Muscle layer of duodenum (tissue), 2 donors: ENCODE data around the gene PLCG2.

Source experiments
- H3K27ac ChIP-seq: one replicate; pipeline ENCODE4 v1.7.0; 2013; ENCODE audit warnings: mild to moderate bottlenecking, low read length
- H3K27me3 ChIP-seq: one replicate; pipeline ENCODE4 v1.7.0; 2013; ENCODE audit warnings: low read depth, mild to moderate bottlenecking, control low read depth, low read length
- H3K36me3 ChIP-seq, 2 donors: one replicate each; pipeline ENCODE4 v1.7.0; 2013; ENCODE audit warnings: low read length in 2 of 2, control low read depth in 1 of 2, mild to moderate bottlenecking in 1 of 2; ENCODE audit not compliant: insufficient read depth in 2 of 2, control insufficient read depth in 1 of 2
- H3K4me1 ChIP-seq, 2 donors: one replicate each; pipeline ENCODE4 v1.7.0; 2013; ENCODE audit warnings: low read length in 2 of 2, mild to moderate bottlenecking in 2 of 2, control low read depth in 1 of 2, moderate library complexity in 1 of 2; ENCODE audit not compliant: insufficient read depth in 2 of 2, control insufficient read depth in 1 of 2
- H3K4me3 ChIP-seq, 2 donors: one replicate each; pipeline ENCODE4 v1.7.0; 2013; ENCODE audit warnings: low read length in 2 of 2, low read depth in 1 of 2, mild to moderate bottlenecking in 1 of 2
- H3K9me3 ChIP-seq, 2 donors: one replicate each; pipeline ENCODE4 v1.7.0; 2013; ENCODE audit warnings: low read length in 2 of 2, control low read depth in 1 of 2, mild to moderate bottlenecking in 1 of 2; ENCODE audit not compliant: control insufficient read depth in 1 of 2
- donor health status: healthy.

The PLCG2 gene

DNA sequence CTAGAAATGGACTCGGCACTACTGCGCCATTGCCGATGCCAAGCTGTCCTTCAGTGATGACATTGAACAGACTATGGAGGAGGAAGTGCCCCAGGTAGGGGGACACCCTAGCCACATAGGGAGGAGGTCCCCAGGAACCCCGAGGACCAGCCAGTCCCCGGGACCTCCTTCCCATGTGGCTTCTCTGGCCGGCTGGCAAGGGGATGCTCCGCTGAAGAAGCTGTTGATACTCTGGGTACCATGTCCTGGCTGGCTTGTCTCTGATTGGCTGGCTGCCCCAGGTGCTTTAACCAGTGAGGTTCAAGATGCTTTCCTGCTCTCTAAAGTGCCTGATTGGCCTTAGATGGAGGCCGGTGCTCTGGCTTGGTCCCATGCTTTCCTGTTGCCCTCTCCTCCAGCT lies 128.6 kb downstream of the PLCG2 start:
- Histone ChIP-seq H3K4me1 (no peaks in the 10 kb centered on the region), H3K27me3 (no peaks in the 10 kb centered on the region), H3K27ac (no peak overlapping the region), H3K4me3 (no peak overlapping the region), H3K9me3 (peaks cover 0 to 3% of the 10 kb centered on the region in 2 donors), H3K36me3 (no peaks in the 10 kb centered on the region)

DNA sequence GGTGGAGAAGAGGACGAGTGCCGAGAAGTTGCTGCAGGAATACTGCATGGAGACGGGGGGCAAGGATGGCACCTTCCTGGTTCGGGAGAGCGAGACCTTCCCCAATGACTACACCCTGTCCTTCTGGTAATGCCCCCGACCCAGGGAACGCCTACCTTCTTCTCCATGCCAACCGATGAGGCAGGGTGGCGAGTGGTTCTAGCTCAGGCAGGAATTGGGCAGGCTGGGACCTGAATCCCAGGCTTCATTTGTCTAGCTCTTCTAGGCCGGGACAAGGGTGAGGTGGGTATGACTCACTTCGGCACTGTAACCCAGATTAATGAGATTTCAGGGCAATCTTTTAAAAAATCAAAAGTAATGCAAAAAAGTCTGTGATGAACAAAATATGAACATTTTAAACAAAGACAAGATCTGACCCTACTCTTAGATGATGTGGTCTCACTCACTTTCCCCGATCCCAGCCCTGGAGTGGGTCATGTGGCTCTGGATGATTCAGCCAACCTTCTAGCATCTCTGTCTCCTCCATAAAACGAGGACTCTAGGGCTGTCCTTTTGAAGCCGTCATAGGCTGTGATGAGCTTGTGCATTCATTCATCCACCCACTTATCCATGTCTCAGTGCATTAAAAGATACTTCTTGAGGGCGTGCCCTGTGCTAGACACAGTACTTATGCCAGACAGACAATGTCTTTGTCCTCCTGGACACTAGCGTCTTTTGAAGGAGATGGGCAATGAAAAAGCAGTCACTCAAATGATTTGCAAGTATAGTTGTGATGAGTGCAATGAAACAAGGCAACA lies 129.6 kb downstream of the PLCG2 start:
- Histone ChIP-seq H3K9me3 (no peaks in the 10 kb centered on the region), H3K27me3 (no peaks in the 10 kb centered on the region), H3K4me3 (no peak overlapping the region), H3K4me1 (no peaks in the 10 kb centered on the region), H3K27ac (no peak overlapping the region), H3K36me3 (peaks cover 0 to 5% of the 10 kb centered on the region in 2 donors)

DNA sequence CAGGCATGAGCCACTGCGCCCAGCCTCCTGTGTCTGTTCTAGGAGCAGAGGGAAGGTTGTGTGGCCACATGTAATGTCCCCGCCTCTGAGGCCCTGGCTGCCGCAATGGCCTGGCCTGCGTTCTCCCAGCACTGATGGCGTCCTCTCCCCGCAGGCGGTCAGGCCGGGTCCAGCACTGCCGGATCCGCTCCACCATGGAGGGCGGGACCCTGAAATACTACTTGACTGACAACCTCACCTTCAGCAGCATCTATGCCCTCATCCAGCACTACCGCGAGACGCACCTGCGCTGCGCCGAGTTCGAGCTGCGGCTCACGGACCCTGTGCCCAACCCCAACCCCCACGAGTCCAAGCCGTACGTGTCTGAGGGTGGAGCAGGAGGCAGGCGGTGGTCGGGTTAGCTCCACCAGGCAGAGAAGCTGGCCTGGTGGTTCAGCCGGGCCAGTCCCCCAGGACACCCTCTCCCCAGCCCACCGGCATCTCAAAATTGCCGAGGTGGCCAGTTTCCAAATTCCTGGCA lies 131.3 kb downstream of the PLCG2 start:
- H3K4me3 ChIP-seq = no peak overlapping the region
- H3K4me1 ChIP-seq = no peaks in the 10 kb centered on the region
- no peaks in the 10 kb centered on the region for H3K9me3 ChIP-seq
- peaks cover 0 to 5% of the 10 kb centered on the region in 2 donors for H3K36me3 ChIP-seq
- H3K27ac ChIP-seq = no peak overlapping the region
- H3K27me3 ChIP-seq = no peaks in the 10 kb centered on the region

DNA sequence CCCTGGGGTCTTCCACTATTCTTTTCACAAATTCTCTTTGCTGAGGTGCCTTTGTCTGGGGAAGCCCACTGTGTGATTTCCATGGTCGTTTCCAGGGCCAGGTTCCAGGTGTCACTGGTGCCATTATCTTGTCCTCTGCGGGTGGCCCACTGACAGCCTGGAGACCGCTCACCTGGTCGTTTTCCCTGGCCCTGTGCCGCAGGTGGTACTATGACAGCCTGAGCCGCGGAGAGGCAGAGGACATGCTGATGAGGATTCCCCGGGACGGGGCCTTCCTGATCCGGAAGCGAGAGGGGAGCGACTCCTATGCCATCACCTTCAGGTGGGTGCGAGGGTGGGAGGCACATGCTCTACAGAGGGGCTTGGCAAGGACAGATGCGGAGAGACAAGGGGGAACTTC lies 133.3 kb downstream of the PLCG2 start:
- Histone ChIP-seq H3K9me3 (no peaks in the 10 kb centered on the region), H3K4me3 (no peak overlapping the region), H3K4me1 (no peaks in the 10 kb centered on the region), H3K27ac (no peak overlapping the region), H3K27me3 (no peaks in the 10 kb centered on the region), H3K36me3 (peaks cover 0 to 5% of the 10 kb centered on the region in 2 donors)

DNA sequence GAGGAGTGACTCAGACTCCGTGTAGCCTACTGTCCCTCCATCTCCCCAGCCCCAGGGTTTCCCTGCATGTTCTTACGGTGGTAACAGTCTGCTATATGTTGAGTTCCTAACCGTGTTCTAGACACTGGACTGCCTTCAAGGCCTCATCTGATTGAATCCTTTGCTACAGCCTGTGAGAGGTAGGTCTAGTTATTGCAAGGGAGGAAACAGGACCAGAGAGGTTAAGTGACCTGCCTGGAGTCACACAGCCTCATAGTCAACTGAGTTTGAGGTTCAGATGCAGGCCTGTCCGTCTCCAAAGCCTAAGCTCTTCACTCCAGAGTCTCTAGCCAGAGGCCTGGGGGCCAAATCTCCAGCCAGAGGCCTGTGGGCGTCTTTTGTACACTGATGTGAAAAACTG lies 134.1 kb downstream of the PLCG2 start:
- no peaks in the 10 kb centered on the region for H3K27me3 ChIP-seq
- H3K9me3 ChIP-seq = no peaks in the 10 kb centered on the region
- no peak overlapping the region for H3K4me3 ChIP-seq
- H3K27ac ChIP-seq = no peak overlapping the region
- no peaks in the 10 kb centered on the region for H3K4me1 ChIP-seq
- H3K36me3 ChIP-seq = peaks cover 0 to 5% of the 10 kb centered on the region in 2 donors

DNA sequence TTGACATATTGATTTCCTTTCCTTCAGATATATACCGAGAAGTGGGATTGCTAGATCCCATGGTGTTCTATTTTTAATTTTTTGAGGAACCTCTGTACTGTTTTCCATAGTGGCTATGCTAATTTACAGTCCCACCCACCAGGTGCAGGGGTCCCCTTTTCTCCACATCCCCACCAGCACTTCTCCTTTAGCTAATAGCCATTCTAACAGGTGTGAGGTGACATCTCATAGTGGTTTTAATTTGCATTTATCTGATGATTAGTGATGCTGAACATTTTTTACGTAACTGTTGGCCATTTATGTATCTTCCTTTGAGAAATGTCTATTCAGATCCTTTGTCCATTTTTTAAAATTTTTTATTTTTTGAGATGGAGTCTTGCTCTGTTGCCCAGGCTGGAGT lies 138.3 kb downstream of the PLCG2 start:
- Histone ChIP-seq H3K36me3 (peaks cover 5 to 10% of the 10 kb centered on the region in 2 donors), H3K9me3 (no peaks in the 10 kb centered on the region)

DNA sequence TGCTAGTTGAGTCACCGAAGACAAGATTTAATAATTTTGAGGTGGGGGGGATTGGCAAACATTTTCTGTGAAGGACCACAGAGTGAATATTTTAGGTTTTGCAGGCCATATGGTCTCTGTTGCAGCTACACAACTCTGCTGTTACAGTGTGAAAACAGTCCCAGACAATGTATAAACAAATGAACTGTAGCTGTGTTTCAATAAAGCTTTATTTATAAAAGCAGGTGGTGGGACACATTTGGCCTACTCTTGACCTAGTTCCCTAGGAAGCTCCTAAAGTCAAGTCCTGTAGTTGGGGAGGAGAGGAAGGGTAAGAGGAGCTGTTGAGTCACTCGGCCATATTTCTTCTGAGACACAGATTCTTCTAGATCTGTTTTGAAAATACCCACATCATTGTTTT lies 139.8 kb downstream of the PLCG2 start:
- H3K27ac ChIP-seq = no peak overlapping the region
- no peaks in the 10 kb centered on the region for H3K9me3 ChIP-seq
- H3K4me3 ChIP-seq = no peak overlapping the region
- H3K27me3 ChIP-seq = no peaks in the 10 kb centered on the region
- no peaks in the 10 kb centered on the region for H3K4me1 ChIP-seq
- peaks cover 0 to 11% of the 10 kb centered on the region in 2 donors for H3K36me3 ChIP-seq

More for the DNA sequence above, 138.3 kb downstream of the PLCG2 start:
- Histone ChIP-seq H3K4me3 (no peak overlapping the region), H3K27ac (no peak overlapping the region), H3K4me1 (no peaks in the 10 kb centered on the region), H3K27me3 (no peaks in the 10 kb centered on the region)

DNA sequence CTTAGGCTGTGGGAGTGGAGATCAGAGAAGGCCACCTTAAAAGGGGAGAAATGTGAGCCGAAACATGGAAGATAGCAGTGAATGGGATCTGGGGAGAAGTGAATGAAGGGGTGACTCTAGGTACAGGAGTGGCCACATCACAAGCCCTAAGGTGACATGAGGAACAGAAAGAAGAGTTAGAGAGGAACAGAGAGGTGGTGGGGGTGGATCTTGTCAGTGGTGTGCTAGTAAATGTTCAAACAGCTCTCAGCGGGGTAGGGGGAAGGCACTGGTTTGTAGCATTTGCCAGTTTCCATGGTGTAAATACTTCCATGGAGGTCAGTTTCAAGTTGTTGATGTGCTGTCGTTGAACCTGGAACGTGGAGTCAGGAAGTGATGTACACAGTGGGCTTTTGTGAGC lies 141.4 kb downstream of the PLCG2 start:
- Histone ChIP-seq H3K36me3 (peaks cover 0 to 13% of the 10 kb centered on the region in 2 donors), H3K4me1 (no peaks in the 10 kb centered on the region), H3K27me3 (no peaks in the 10 kb centered on the region)

DNA sequence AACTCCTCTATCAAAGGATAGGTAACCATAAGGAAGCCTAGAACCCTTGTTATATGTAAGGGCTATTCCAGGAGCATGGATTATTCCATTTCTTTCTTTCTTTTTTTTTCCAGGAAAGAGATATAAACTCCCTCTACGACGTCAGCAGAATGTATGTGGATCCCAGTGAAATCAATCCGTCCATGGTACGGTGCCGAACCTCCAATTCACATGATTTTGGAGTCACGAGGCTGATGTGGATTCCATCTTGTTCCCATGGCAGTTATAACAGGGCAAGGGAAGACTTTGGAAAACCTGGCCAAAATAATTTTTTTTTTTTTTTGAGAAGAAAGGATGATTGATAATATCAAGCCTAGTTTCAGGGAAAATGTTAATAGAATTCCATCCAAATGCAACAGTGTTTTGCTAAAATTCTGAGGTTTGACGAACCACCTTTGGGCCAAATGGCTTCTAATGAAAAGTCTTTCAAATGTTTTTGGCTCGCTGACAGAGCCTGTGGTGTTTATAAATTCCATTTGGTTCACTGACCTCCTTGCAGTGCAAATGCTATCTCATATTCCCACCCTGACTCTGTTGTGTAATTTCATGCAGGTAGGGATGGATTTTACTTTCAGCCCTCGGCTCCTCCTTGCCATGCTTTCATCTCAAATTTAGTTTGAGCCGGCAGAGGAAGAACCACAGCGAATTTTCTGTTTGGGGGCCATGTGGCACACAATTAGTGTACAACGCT lies 142.2 kb downstream of the PLCG2 start:
- no peaks in the 10 kb centered on the region for H3K9me3 ChIP-seq
- H3K27me3 ChIP-seq = no peaks in the 10 kb centered on the region
- no peak overlapping the region for H3K4me3 ChIP-seq
- no peaks in the 10 kb centered on the region for H3K4me1 ChIP-seq
- no peak overlapping the region for H3K27ac ChIP-seq
- H3K36me3 ChIP-seq = peaks cover 0 to 13% of the 10 kb centered on the region in 2 donors

More for the DNA sequence above, 141.4 kb downstream of the PLCG2 start:
- no peak overlapping the region for H3K27ac ChIP-seq
- no peaks in the 10 kb centered on the region for H3K9me3 ChIP-seq
- no peak overlapping the region for H3K4me3 ChIP-seq

DNA sequence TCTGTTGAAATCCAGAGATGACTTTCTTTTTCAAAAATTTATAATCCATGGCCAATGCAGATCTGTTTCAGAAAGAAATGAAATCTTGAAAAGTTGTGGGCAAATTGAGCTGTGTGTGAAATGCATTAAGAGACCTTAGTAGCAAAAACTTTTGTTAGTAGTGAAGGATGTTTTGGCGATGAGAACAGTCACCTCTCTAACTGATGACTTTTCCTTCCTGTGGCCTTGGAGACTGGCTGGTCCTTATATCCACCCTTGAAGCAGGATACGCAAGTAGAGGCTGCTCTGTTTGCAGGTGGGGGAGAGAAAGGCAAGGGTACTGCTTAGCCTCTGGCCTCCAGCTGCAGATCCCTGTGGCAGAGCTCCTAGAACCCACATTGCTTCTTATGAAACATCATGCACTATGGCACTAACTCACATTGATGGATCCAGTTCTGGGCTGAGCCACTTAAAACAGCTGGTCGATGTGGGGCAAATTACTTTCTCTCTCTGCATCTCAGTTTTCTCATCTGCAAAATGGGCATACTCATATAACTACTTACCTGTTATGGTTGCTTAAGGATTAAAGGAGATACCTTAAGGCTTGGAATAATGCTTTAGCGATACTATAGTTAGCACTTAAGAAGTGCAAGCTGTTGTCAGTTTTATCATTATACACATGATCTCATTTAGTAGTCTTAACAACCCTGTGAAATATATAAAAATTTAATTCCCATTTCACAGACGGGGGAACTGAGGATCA lies 142.9 kb downstream of the PLCG2 start:
- H3K36me3 ChIP-seq = peaks cover 0 to 13% of the 10 kb centered on the region in 2 donors
- no peaks in the 10 kb centered on the region for H3K4me1 ChIP-seq
- H3K9me3 ChIP-seq = no peaks in the 10 kb centered on the region
- H3K4me3 ChIP-seq = no peak overlapping the region
- H3K27ac ChIP-seq = no peak overlapping the region
- no peaks in the 10 kb centered on the region for H3K27me3 ChIP-seq

DNA sequence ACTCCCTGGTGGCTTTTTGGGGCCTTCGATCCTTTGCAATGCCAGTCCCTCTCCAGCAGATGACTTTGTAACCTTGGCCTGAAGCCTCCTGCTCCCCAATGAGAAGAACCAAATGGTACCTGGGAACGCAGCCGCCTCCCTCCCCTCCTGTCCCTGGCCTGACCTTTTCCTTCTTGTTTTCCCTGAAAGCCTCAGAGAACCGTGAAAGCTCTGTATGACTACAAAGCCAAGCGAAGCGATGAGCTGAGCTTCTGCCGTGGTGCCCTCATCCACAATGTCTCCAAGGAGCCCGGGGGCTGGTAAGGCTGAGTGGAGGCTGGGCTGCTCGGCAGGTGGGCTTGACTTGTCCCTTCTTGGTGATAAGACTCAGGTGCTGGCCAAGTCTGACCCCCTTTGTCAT lies 144.2 kb downstream of the PLCG2 start:
- Histone ChIP-seq H3K27me3 (no peaks in the 10 kb centered on the region), H3K4me1 (no peaks in the 10 kb centered on the region), H3K4me3 (no peak overlapping the region), H3K27ac (no peak overlapping the region), H3K36me3 (peaks cover 0 to 15% of the 10 kb centered on the region in 2 donors), H3K9me3 (no peaks in the 10 kb centered on the region)
